Activated T-helper 9 cell treated with anti-CD3 and anti-CD28 coated beads, Interleukin-2, amount 50 U/mL, for 16 hours (primary cell): ENCODE measurements around the gene NABP1.

ENCODE experiments used
- DNase-seq: peaks from one replicate; pipeline ENCODE4 v3.0.0-alpha.2; 2020; ENCODE audit warnings: low read depth

Gene NABP1

GRCh38 chr2:191649519-191649918, 28.4 kb upstream of the NABP1 start:
- no peak for DNase-seq

- no peak for DNase-seq
Observed at GRCh38 chr2:191650896-191651773, 26.8 kb upstream of the NABP1 start.

- DNase-seq = no peak
Observed at GRCh38 chr2:191653667-191654391, 24.1 kb upstream of the NABP1 start.

GRCh38 chr2:191656391-191656790, 21.5 kb upstream of the NABP1 start:
- no peak for DNase-seq

DNA sequence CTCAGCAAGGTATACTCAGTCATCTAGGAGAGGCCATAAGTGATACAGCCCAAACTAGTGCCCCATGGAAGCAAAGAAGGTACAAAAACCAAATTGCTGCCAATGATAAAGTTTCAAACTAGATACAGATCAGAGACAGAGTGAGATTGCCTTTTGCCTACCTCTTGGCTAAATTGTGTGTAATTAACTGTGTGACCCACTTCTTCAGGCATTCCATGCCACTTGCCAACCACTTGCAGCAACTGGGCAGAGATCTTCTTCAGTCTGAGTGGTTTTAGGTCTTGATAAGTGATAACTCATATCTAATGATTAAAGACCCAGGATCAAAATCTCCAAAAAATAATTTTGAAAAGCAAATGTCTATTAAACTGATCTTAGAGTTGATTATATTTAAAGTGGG, 21.1 kb upstream of the NABP1 start:
- DNase-seq = no peak

GRCh38 chr2:191657977-191658376, 20.0 kb upstream of the NABP1 start:
- no peak for DNase-seq

- DNase-seq = no peak
Observed at GRCh38 chr2:191659198-191659597, 18.7 kb upstream of the NABP1 start.

DNA sequence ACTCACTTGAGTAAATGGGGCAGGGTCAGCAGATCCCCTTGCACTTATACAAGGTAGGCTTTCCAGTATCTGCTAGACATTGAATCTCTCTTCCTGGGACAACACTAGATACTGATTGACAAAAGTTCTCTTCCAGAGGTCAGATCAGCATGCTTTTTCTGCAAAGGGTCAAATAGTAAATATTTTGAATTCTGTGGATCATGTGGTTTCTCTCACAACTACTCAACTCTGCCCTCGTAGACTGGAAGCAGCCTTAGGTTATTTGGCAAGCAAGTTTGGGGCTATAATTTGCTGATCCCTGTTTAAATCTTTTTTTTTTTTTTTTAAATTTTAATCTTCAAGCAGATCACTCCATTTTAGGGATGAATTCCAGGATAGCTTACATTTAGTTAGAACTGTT, 17.4 kb upstream of the NABP1 start:
- no peak for DNase-seq

DNA sequence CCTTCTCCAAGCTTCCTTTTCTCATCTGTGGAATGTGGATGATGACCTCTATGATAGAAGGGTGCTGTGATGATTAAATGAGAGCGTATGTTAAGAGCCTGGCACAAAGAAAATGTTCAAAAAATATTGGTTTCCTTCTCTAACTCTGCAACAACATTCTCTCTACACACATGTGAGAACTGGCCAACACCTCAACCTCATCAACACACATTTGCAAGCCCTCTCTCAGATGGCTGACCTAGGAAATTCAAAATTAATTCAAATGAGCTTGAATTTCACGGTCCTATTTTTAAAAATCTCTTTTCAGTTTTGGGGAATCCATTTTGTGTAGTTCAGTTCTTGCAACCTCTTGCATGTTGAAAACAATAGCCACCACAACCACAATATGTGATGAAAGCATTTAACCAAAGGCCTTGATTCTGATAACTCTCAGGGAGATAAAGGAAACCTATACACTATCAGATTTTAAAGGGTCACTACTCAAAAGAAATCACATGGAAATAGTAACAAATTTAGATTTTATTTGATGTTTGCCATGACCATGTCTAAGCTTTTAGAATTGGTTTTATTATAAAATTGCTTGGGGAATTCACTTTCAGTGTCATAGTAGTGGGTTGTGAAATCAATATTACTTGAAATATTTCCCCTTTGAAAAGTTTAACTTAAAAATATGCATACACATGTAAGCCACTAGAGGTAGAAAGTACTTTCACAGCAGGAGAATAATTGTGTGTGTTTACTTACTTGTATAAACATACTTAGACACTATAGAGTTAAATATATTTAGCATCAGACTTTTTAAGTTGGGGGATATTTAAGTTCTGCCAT, 16.6 kb upstream of the NABP1 start:
- no peak for DNase-seq

DNA sequence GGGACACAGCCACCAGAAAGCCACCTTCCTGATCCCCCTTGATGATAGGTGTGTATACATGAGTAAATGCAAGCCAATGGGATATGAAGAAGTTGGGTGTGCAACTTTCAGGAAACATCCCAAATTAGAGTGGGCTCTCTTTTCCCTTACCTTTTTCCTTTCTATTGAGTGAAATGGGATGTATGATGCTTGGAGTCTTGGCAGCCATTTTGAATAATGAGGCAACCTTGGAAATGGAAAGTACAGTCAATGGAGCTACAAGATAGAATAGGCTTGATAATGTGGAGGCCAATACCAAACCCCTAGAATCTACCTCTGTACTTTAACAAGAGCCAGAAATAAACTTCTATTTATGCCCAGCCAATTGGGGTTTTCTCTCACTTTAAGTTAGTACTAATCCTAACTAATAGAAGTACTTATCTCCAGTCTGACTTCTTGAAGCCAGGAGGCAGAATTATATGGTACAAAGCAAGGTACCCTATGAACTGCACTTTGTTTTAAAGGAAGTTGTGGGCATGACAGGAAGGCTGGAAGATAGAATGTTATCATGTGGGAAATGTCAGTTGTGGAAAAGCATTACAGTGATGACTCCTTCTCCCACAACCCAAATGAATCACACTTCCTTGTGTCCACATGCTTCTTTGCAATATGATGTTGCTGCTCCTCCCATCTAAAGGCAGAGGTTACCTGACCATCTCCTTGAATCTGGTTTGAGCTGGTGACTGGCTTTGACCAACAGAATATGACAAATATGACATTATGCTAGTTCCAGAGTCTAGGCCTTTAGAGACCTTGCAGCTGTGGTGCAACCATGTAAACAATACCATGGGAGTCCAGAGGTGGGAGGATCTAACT, 12.9 kb upstream of the NABP1 start:
- DNase-seq = no peak

DNA sequence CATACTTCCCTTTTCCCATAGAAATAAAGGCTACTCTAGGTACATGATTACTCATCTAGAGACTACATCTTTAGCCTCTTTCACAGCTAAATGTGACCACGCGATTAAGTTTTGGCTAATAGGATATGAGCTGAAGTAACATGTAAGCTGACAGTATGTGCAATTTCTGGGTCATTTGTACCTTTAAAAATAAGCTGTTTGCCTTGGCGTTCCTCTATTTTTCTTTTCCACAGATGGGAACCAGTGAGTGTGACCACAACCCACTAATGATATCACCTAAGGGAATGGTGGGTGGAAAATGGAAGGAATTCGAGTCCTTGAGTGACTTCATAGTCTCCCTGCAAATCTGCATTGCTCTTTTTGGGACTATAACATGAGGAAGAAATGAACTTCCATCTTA, 11.7 kb upstream of the NABP1 start:
- no peak for DNase-seq

DNA sequence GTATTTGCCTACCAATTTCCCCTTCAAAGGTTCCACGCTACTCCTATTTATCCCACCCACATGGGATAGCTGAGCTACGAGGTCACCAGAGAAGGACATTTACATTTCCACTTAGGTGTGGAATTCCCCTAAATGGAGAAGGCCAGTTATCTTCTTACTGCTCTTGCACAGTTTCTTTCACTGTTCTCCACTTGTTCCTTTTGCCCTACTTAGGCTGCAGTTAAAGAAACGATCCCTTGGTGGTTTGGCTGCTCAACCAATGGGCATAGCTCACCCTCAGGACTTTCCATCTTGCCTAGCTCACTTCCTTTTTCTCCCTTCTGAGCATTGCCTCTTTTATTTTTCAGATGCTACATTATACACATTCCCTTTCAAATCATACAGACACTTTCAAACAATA, 11.2 kb upstream of the NABP1 start:
- DNase-seq = no peak

- DNase-seq = no peak
Observed at GRCh38 chr2:191670076-191670475, 7.9 kb upstream of the NABP1 start.

- DNase-seq = no peak
Observed at GRCh38 chr2:191670787-191671186, 7.1 kb upstream of the NABP1 start.

GRCh38 chr2:191675807-191676721, 1.9 kb upstream of the NABP1 start:
- DNase-seq = peak; percentile 11

- DNase-seq = peak; percentile 23
Observed at GRCh38 chr2:191676790-191677645, 918 bp upstream of the NABP1 start.

- DNase-seq = peak; percentile 62
Observed at GRCh38 chr2:191678437-191679100, 633 bp downstream of the NABP1 start.

GRCh38 chr2:191679818-191680600, 2.1 kb downstream of the NABP1 start:
- DNase-seq = no peak
